Activated T-helper 17 cell treated with anti-CD3 and anti-CD28 coated beads, Interleukin-2, amount 50 U/mL, for 72 hours (primary cell): ENCODE measurements around the gene DEPDC1B. TPM values are rescaled to one million over a fixed set of nuclear protein-coding genes. Genes with fewer than 3 reads are reported as not detected.
"Not testable (repeated sequence)": the region's sequence is repeated elsewhere in the genome, so short reads cannot be mapped to it uniquely, and the experiment has no call there.

ENCODE experiments used
- ATAC-seq: fragments of 150-1000 bp; cut with Tn5 transposase; replicated peaks from 2 replicates; pipeline ENCODE4 v1.10.0; 2021; ENCODE audit warnings: mild to moderate bottlenecking, moderate library complexity
- H3K27ac Mint-ChIP-seq: one replicate; pipeline ENCODE4 v1.8.0; 2022; ENCODE audit warnings: mixed read lengths
- H3K27me3 Mint-ChIP-seq: one replicate; pipeline ENCODE4 v1.8.0; 2022; ENCODE audit warnings: mixed read lengths
- H3K36me3 Mint-ChIP-seq: one replicate; pipeline ENCODE4 v1.8.0; 2022; ENCODE audit warnings: low read depth, mild to moderate bottlenecking, mixed read lengths
- H3K4me1 Mint-ChIP-seq: one replicate; pipeline ENCODE4 v1.8.0; 2022; ENCODE audit warnings: mixed read lengths
- H3K4me3 Mint-ChIP-seq: one replicate; pipeline ENCODE4 v1.8.0; 2022; ENCODE audit warnings: mild to moderate bottlenecking, mixed read lengths
- H3K9me3 Mint-ChIP-seq: one replicate; pipeline ENCODE4 v1.8.0; 2022; ENCODE audit warnings: mixed read lengths
- total RNA-seq, 2 donors: library from RNA; stranded (reverse); gene quantifications; one replicate each; pipeline ENCODE4 v1.2.3, GENCODE V29; 2022

DEPDC1B gene
- total RNA-seq, 2 donors from 2014 or later: 29.5 to 37.9 TPM

DNA sequence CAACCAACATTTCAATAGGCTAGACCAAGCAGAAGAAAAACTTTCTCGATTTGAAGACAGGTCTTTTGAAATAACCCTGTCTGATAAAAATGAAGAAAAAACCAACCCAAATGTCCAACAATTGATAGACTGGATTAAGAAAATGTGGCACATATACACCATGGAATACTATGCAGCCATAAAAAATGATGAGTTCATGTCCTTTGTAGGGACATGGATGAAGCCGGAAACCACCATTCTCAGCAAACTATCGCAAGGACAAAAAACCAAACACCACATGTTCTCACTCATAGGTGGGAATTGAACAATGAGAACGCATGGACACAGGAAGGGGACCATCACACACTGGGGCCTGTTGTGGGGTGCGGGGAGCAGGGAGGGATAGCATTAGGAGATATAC lies 18.0 kb downstream of the DEPDC1B start:
- H3K4me1 Mint-ChIP-seq, H3K27me3 Mint-ChIP-seq, H3K4me3 Mint-ChIP-seq, H3K9me3 Mint-ChIP-seq, H3K36me3 Mint-ChIP-seq, ATAC-seq, H3K27ac Mint-ChIP-seq: not testable (repeated sequence)

DNA sequence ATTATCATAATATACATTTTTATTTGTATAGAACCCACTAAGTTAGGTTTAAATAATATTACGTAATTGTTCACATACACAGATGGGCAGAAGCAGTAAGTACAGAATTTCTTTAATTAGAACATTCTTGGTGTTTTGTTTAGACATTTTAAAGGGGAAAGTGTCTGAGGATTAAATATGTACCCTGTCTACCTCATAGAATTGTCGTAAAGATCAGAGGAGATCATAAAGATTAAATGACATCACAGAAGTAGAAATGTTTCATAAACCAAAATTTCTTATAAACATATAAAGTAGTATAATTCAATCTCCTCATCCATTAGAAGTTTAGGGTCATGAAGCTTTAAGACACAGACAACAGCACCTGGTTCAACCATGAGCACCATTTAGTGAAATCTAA lies 20.1 kb downstream of the DEPDC1B start:
- H3K27me3 Mint-ChIP-seq: no peaks in the 10 kb centered on the region
- no peak for ATAC-seq
- no peaks in the 10 kb centered on the region for H3K9me3 Mint-ChIP-seq
- H3K4me3 Mint-ChIP-seq: no peak overlapping the region
- H3K4me1 Mint-ChIP-seq: peaks cover 10% of the 10 kb centered on the region
- no peak overlapping the region for H3K27ac Mint-ChIP-seq
- H3K36me3 Mint-ChIP-seq: no peaks in the 10 kb centered on the region

DNA sequence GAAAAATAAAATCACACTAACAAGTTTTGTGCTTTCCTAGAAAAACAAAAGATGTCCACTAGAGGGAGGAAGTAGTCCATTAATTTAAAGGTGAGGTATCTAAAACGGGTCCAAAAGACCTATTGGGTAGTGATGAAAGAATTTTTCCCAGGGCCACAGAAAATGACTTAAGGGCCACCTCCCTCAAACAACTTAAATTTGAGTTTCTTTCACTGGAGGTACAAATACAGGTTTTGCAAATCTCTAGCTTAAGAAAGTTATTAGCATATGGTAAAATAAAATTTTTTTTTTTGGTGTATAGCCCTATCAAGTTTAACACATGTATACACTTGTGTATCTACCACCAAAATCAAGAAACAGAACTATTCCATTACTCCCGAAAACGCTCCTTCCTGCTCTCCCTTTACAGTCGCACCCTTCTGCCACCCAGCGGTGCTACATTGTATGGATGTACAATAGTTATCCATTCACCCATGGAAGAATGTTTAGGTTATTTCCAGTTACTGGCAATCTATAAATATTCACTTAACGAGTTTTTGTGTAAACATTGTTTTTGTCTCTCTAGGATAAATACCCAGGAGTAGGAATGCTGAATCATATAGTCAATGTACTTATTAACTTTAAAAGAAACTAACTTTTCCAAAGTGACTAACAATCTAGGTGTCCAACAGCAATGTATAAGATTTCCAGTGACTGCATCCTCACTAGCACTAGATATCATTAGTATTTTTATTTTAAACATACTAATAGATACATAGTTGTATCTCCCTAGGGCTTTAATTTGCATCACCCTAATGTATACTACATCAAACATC lies 21.9 kb downstream of the DEPDC1B start:
- H3K27me3 Mint-ChIP-seq: no peaks in the 10 kb centered on the region
- H3K4me1 Mint-ChIP-seq: peaks cover 4% of the 10 kb centered on the region
- H3K27ac Mint-ChIP-seq: peak overlapping the region; percentile 28
- H3K36me3 Mint-ChIP-seq: no peaks in the 10 kb centered on the region
- H3K9me3 Mint-ChIP-seq: no peaks in the 10 kb centered on the region
- no peak overlapping the region for H3K4me3 Mint-ChIP-seq
- ATAC-seq: peak; percentile 43

DNA sequence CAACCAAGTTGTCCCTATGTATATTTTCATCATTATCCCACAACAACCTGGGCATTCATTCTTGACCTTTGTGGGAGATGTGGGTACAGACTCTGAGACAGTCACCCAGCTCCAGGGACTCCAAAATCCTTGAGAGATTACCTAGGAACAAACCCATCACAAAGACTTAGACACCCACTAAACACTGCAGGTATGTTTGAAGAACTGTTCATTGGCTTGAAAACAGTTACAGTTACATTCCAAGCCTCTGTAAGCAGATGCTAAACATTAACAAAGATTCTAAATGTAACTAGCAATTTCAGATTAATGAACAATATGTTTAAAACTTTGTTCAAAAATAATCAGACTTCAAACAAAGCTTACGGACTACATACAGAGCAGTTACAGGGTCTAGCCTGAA lies 24.7 kb downstream of the DEPDC1B start:
- H3K4me1 Mint-ChIP-seq: peaks cover 4% of the 10 kb centered on the region
- no peaks in the 10 kb centered on the region for H3K36me3 Mint-ChIP-seq
- H3K27me3 Mint-ChIP-seq: no peaks in the 10 kb centered on the region
- no peak overlapping the region for H3K4me3 Mint-ChIP-seq
- H3K27ac Mint-ChIP-seq: no peak overlapping the region
- no peak for ATAC-seq
- no peaks in the 10 kb centered on the region for H3K9me3 Mint-ChIP-seq

DNA sequence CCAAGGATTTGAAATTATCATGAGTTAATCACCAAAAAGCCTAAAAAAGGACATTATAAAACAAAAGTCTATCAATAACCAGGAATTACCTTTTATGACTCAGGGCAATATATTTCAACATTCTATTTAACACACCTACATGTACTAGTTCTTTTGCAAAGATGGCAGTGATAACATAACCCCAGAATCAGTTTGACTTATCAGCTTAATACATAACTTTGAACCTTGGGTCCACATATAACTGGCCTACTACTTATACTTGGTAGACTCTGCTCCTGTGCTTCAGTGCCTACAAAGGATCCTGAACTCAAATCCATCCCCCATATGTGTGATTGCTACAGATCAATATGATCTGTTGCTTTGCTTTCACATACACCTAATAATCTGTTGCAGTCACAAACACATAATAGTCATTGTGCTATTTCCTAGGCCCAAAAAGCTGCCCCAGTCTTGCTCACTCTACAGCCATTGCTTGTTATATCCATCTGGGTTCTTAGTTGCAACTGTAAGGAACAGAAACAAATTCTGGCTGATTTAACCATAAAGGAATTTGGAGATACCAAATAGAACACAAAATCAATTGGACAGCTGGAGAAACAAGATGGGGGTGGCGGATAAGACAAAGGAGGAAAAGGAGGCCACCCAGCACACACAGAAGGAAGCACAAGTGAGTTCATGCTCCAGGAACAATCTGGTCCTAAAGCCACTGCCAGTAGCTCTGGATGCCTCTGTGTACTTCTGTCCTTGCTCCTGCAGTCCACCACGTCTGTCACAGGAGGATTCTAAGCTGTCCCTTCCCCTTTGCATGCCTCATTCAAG lies 25.5 kb downstream of the DEPDC1B start:
- ATAC-seq: no peak
- H3K36me3 Mint-ChIP-seq: no peaks in the 10 kb centered on the region
- H3K27me3 Mint-ChIP-seq: no peaks in the 10 kb centered on the region
- peaks cover 4% of the 10 kb centered on the region for H3K4me1 Mint-ChIP-seq
- no peaks in the 10 kb centered on the region for H3K9me3 Mint-ChIP-seq
- H3K4me3 Mint-ChIP-seq: no peak overlapping the region
- no peak overlapping the region for H3K27ac Mint-ChIP-seq

DNA sequence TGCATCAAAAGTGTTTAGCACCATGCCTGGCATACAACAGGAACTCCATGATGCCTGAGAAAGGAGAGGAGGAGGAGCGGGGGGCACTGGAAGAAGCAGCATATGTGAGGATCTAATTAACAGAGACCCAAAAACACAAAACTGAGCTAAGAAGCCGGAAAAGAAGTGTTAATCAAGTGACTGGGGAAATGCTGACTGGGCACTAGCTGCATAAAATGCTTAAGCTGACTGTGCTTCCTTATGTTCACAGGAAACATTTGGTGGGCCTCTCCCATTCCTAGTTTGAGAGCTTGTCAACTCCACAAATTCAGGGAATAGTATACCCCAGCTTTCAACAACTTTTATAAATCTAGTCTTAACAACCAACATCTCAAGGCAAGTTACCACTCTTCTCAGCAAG lies 26.6 kb downstream of the DEPDC1B start:
- H3K27ac Mint-ChIP-seq: no peak overlapping the region
- H3K4me3 Mint-ChIP-seq: no peak overlapping the region
- H3K9me3 Mint-ChIP-seq: no peaks in the 10 kb centered on the region
- ATAC-seq: no peak
- no peaks in the 10 kb centered on the region for H3K36me3 Mint-ChIP-seq
- no peaks in the 10 kb centered on the region for H3K27me3 Mint-ChIP-seq
- H3K4me1 Mint-ChIP-seq: no peaks in the 10 kb centered on the region

DNA sequence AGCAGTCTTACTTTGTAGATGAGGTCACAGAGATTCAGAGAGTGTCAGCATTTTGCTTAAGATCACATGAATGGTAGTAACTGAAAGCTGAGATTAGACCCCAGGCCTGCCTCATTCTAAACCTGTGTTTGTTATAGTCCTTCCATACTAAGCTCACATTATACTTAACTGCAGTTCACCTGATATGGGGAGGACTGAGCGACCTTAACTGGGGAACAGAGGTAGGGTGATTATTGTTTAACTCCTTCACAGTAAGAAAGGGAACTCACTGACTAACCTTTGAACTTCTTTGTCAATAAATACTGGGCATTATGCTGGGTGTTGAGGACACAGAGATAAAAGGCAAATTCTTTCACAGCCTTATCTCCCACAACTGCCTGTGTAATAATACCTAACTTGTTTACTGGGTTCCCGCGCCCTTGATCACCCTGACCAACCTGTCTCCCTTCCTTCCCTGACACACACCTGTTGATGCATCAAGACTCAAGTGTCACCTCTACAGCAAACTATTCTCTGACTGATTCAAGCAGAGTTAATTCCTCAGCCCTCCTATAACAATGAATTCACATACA lies 27.2 kb downstream of the DEPDC1B start:
- no peak for ATAC-seq
- H3K36me3 Mint-ChIP-seq: no peaks in the 10 kb centered on the region
- no peak overlapping the region for H3K27ac Mint-ChIP-seq
- H3K9me3 Mint-ChIP-seq: no peaks in the 10 kb centered on the region
- H3K4me3 Mint-ChIP-seq: no peak overlapping the region
- no peaks in the 10 kb centered on the region for H3K27me3 Mint-ChIP-seq
- H3K4me1 Mint-ChIP-seq: no peaks in the 10 kb centered on the region

DNA sequence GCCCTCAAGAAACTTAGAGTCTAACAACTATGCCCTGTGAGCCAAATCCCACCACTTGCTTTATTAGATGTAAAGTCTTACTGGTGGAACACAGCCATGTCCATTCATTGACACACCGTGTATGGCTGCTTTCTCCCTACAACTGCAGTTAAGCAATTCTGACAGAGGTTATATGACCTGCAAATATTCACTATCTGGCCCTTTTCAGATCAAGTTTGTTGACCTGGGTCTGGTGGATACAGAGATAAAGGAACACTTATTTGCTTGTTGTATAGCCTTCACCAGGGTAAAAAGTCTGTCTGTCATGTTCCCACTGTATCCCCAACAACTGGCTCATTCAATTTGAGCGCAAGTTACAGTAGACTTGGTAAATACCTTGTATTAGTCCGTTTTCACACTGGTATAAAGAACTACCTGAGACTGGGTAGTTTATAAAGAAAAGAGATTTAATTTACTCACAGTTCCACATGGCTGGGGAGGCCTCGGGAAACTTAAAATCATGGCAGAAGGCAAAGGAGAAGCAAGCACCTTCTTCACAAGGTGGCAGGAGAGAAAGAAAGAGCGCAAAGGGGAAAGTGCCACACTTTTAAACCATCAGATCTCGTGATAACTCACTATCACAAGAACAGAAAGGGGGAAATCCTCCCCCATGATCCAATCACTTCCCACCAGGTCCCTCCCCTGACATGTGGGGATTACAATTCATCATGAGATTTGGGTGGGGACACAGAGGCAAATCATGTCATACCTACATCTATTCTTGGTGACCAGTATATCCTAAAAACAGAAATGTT lies 27.9 kb downstream of the DEPDC1B start:
- H3K27me3 Mint-ChIP-seq: no peaks in the 10 kb centered on the region
- H3K36me3 Mint-ChIP-seq: no peaks in the 10 kb centered on the region
- H3K4me3 Mint-ChIP-seq: no peak overlapping the region
- ATAC-seq: no peak
- no peaks in the 10 kb centered on the region for H3K4me1 Mint-ChIP-seq
- H3K27ac Mint-ChIP-seq: no peak overlapping the region
- no peaks in the 10 kb centered on the region for H3K9me3 Mint-ChIP-seq

DNA sequence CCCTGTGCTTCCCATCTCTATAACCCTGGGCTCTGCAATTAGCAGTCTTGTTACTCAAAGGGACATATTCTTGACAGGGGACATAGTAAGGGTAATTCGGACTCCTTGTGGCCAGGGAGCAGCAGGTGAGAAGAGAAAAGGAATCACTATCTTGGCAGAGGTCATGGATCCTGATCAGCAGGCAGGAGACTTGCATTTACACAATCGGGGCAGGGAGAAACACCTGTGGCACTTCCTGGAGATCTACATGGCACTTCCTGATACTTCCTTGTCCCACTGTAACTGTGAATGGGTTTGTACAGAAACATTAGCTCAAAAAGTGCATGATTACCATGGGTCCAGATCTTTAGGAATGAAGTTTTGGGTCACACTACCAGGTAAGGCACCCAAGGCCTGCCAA lies 29.2 kb downstream of the DEPDC1B start:
- Mint-ChIP-seq H3K4me1 (no peaks in the 10 kb centered on the region), H3K27me3 (no peaks in the 10 kb centered on the region), H3K4me3 (no peak overlapping the region), H3K27ac (no peak overlapping the region), H3K36me3 (no peaks in the 10 kb centered on the region), H3K9me3 (no peaks in the 10 kb centered on the region)
- ATAC-seq: no peak

DNA sequence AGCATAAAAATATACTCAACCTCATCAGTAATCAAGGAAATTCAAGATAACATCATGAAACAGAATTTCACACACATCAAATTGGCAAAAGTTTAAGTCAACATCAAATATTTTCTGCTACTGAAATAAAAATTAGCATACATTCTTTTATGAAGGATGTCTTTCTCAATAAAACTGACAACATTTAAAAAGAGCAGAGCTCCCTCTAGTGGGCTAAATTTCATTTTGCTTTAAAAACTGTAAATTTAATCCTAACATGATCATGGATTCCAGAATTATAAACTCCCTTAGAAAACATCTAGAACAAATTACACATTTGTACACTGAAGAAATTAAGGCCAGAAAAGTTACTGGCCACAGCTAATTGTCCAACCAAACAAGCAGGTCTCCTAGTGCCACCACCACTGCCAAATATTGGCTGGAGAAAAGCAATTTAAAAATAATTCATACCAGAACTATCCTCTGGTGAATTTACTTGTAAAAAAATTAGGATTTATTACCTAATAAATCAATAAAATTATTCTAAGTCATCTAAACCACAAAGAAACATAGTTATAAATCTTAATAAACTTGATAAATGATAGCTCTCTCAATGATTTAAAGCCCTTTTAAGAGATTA lies 31.2 kb downstream of the DEPDC1B start:
- no peak overlapping the region for H3K4me3 Mint-ChIP-seq
- no peaks in the 10 kb centered on the region for H3K9me3 Mint-ChIP-seq
- no peak for ATAC-seq
- no peaks in the 10 kb centered on the region for H3K36me3 Mint-ChIP-seq
- H3K27ac Mint-ChIP-seq: no peak overlapping the region
- no peaks in the 10 kb centered on the region for H3K27me3 Mint-ChIP-seq
- H3K4me1 Mint-ChIP-seq: no peaks in the 10 kb centered on the region

DNA sequence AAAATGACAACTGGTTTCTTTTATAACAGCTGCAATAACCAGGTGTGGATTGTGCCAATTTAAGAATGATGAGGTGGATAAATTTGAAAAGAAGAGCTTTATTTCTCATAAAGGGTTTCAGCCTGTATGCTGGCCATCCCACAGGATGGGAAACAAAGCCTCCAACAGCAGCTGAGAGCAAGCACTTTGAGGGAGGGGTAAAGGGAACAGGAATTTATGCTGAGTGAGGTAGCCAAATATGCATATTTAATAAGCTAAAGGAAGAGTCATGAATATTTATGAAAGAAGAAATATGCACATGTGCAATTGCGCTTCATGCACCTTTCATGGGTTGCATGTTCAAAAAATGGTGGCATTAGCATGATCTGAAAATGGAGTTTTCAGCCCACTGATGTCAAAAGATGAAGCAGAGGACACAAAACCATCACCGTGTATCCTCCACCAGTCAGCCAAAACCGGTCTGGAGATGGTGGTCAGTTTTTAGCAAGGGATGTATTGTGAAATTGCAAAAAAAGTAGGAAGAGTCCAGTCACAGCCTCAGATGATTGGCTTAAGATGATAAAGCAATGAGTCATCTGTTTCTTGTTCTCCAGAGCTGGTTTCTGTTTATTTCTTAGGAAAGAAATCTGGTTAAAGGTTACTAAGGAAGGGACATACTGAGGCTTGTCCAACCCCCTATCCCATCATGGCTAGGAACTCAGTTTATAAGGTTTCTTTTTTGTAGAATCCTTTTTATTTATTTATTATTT lies 47.9 kb downstream of the DEPDC1B start:
- Mint-ChIP-seq H3K27ac (no peak overlapping the region), H3K36me3 (no peaks in the 10 kb centered on the region), H3K27me3 (no peaks in the 10 kb centered on the region), H3K4me1 (no peaks in the 10 kb centered on the region), H3K4me3 (no peak overlapping the region), H3K9me3 (peaks cover 2% of the 10 kb centered on the region)
- no peak for ATAC-seq

DNA sequence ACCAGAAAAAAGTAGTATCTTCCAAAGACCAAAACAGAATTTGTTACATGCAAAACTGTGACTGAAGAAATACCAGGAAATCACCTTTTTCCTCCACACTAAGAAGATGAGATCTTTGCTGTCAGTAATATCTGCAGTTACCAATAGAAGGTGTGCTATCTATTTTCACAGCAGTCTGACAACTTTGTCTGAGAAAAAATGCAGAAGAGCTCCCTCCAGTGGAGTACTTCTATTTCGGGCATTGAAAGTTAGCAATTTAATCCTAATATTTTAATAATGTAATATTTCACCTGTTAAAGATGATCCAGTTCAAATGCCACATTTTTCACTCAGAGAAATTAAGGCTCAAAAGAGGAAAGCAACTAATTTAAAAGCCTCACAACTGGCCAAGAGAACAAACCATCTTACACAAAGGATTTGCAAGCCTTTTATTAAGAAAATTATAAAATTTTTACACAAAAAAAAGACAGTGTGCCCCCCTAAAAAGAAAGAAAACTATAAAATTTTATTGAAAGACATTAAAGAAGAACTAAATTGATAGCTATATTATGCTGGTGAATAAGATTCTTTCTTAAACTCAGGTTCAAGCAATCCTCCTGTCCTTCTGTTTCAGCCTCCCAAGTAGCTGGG lies 50.6 kb downstream of the DEPDC1B start:
- Mint-ChIP-seq H3K36me3 (no peaks in the 10 kb centered on the region), H3K27ac (no peak overlapping the region), H3K4me3 (no peak overlapping the region), H3K9me3 (no peaks in the 10 kb centered on the region), H3K27me3 (no peaks in the 10 kb centered on the region), H3K4me1 (no peaks in the 10 kb centered on the region)
- ATAC-seq: no peak

DNA sequence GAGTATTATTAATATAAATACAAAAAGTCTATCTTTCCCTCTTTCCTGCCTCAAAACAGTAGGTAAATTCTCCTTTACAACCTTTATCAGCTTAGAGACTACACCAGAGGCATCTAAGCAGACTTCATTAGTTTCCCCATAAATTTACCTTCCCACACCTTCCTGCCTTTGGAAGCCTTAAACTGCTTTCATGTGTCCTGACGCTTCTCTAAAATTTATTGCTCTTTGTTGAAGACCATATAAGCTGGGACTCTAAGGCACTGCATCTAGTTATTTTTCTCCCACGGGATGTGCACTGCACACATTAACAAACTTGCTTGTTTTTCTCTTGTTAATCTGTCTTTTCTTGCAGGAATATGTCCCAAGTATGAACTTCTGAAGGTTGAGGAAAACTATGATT lies 51.8 kb downstream of the DEPDC1B start:
- no peaks in the 10 kb centered on the region for H3K27me3 Mint-ChIP-seq
- no peak overlapping the region for H3K27ac Mint-ChIP-seq
- H3K9me3 Mint-ChIP-seq: no peaks in the 10 kb centered on the region
- no peak overlapping the region for H3K4me3 Mint-ChIP-seq
- no peaks in the 10 kb centered on the region for H3K36me3 Mint-ChIP-seq
- no peaks in the 10 kb centered on the region for H3K4me1 Mint-ChIP-seq
- no peak for ATAC-seq
